GM19395 (cell line): Measurements from ENCODE around the gene CYP27A1.
"Not testable (repeated sequence)": the region's sequence is repeated elsewhere in the genome, so short reads cannot be mapped to it uniquely, and the experiment has no call there.

ENCODE experiments used
- ATAC-seq: cut with Tn5 transposase; IDR thresholded peaks from one replicate; pipeline ENCODE4 v1.9.1; 2021; ENCODE audit warnings: mild to moderate bottlenecking, moderate library complexity; ENCODE audit not compliant: unreplicated experiment

The CYP27A1 gene

DNA sequence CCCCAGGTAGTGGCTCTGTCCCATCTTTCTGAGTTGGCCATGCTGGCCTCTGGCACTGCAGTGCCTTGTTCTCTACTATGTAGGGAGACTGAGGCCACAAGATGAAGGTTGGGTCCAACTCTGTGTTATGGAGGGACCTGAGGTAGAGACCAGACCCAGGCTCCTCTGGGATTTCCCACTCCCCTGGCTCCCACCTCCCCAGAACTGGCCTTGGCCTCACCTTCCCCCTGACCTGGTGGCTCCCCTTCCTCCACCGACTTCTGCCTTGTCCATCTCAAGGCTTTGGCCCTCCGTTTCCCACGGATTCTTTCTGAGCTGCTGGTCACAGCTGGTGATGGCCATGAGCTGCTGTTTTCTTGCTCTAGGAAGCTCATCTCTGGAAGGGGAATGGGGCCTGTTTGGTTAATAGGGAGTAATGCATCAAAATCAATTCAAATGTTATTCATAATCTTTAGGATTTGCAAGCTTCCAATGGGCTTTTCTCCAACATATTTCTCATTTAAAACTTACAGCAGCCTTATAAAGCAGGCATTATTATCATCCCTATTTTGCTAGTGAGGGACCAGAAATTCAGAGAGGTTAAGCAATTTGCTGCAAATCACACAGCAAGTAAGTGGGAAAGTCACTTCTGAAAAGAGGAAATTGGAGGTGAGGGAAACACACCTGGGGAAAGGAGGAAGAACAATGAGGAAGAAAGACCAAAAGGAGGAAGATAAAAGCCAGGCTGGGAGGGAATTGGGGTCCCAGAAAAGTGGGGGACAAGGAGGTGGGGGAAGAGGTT, 48.8 kb downstream of the CYP27A1 start:
- ATAC-seq, result no peak

DNA sequence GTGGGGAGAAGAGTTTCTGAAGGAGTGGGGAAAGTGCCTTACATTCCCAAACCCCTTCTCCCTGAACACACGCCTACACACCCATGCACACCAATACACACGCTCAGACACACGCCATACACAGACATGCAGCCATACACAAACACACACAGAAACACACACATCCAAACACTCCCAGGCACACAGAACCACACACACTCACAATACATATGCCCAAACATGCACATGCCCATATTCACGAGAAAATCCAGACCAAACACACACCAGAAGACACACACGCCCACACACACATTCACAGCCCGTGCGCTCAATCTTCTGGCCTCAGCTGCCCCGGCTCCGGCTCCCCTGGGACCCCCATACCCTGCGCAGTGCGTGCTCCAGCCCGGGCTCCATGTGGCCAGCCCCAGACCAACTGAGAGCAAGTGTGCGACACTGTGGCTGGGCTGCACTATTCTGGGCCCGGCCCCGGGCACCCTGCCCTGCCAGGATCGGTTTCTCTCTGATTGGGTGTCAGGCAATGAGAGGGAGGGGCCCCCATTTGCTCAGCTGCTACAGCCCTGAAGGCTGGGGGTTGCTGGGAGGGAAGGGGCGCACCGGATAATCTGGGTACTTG, 49.5 kb downstream of the CYP27A1 start, which contains the start of gene PRKAG3:
Gene PRKAG3 (minus strand): TSS at position 426 of the 613 bp plus-strand sequence.
- no peak for ATAC-seq

DNA sequence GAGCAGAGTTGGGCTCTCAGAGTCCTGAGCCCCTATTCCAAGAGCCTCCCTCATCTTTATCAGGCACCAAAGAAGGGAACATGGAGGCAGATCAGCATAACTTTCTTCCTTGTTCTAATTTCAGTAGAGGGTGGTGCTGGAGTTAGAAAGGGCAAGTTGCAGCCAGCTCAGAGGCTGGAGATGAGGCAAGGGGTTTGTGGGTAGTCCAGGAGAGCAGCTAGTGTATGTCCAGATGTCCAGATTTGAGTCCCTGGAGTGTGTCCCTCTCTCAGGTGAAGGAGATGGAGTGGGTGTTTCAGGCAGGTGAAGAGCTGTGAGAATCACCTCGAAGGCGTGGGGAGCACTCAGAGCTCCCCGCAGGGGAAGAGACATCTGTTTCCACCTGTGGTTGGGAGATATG, 50.1 kb downstream of the CYP27A1 start:
- no peak for ATAC-seq

DNA sequence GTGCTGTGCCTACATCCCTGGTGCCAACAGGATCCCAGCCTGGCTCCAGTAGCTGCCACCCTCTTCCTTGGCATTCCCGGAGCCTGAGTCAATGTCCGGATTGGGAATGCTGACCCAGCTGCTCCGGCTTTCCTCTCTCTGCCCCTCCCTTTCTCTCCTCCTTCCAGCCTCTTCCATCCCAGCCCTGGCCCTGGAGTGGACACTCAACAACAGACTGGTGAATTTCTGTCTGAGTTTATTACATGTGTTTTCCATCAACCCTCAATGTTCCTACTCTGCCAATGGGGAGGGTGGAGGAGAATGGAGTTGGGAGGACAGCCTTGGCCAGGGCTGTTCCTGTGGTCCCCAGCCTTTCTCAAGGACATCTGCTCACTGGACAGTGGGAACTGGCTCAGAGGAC, 50.6 kb downstream of the CYP27A1 start:
- no peak for ATAC-seq

DNA sequence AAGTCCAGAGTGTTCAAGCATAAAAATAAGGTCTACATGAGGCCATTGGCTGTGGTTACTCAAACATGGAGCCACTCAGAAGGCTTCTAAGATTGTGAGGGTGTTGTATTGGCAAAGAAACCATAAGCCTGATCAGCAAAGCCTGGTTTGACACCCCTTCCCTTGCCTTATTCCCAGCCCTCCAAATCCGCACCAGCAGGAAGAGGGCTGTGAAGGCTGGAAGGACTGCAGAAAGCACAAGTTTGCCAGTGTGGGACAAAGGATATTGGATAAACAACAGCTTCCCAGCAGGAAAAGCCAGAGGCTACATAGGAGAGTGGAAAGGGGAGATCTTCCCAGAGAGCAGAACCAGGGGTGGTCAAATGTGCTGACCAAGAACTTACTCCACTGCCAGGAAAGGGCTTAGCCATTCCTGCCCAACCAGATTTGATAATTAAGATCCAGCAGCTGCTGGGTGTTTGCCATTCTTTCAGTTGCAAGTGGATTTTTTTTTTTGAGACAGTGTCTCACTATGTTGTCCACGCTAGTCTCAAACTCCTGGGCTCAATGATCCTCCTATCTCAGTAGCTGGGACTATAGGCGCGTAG, 51.2 kb downstream of the CYP27A1 start:
- no peak for ATAC-seq

DNA sequence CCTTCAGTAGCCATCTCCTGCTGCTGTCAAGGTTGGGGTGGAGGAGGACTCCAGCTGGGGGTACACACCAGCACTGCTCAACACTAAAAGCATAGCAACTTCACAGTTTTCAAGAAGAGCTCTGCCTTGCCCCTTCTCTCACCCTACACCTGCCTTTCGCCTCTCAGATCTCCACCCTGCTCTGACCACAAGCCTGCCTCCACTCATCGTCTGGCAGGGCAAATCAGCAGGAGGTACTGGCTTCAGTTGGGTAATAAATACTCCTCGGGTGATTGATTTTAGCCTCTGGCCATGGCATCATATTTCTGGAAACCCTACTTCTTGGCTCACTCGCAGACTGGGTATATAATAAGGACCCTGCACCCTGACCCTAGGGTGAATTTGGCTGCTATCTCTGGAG, 52.7 kb downstream of the CYP27A1 start:
- ATAC-seq, result no peak

DNA sequence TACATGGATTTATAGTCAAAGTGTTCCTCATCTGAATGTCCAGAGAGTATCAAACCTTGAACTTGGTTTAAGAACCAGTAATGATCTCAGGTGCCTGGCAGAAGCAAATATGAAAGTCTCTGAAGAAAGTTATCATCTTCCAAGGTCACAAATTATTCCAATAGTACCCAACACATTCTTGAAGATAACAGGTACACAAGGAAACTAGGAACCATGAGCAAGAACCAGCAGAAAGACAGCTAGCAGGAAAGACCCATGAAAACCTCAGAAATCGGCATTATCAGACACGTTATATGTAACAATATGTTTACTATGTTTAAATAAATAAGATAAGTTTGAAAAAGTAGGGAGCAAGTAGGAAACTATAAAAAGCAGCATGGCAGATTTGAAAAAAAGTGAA, 55.5 kb downstream of the CYP27A1 start:
- ATAC-seq, result no peak

DNA sequence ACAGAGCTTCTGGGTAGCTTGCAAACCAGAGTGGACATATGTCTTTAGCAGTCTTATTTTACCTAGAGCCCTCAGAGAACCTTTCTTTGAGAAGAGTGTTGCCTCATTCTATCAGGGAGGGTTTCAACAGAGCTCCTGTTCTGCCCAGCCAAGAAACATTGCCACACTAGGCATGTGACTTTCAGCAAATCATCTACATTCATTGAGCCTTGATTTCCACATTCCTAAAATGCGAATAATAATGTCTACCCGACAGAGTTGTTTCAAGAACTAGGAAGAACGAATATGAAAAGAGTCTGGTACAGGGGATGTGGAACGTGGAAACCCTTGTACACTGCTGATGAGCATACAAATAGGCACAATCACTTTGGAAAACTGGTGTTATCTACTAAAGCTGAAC, 57.5 kb downstream of the CYP27A1 start:
- no peak for ATAC-seq

DNA sequence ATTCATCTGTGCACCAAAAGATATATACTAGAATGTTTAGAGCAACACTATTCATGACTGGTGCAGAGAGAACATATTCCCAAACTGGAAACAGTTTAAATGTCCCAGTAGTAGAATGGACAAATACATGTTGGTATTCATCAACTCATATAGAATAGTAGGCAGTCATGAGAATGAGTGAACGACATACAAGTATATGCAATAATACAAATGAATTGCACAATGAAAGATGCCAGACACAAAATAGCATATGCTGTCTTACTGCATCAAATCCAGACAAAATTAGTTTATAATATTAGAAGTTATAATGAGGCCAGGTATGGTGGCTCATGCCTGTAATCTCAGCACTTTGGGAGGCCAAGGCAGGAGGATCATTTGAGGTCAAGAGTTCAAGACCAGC, 57.9 kb downstream of the CYP27A1 start:
- no peak for ATAC-seq

DNA sequence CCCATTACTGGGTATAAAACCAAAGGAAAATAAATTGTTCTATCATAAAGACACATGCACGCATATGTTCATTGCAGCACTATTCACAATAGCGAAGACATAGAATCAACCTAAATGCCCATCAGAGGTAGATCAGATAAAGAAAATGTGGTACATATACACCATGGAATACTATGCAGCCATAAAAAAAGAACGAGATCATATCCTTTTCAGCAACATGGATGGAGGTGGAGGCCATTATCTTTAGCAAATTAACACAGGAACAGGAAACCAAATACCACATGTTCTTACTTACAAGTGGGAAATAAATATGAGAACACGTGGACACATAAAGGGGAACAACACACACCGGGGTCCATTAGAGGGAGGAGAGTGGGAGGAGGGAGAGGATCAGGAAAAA, 62.4 kb downstream of the CYP27A1 start:
- ATAC-seq, result not testable (repeated sequence)

DNA sequence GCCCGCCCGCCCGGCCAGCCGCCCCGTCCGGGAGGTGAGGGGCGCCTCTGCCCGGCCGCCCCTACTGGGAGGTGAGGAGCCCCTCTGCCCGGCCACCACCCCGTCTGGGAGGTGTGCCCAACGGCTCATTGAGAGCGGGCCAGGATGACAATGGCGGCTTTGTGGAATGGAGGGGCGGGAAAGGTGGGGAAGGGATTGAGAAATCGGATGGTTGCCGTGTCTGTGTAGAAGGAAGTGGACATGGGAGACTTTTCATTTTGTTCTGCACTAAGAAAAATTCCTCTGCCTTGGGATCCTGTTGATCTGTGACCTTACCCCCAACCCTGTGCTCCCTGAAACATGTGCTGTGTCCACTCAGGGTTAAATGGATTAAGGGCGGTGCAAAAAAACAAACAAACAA, 65.0 kb downstream of the CYP27A1 start:
- ATAC-seq, result not testable (repeated sequence)

DNA sequence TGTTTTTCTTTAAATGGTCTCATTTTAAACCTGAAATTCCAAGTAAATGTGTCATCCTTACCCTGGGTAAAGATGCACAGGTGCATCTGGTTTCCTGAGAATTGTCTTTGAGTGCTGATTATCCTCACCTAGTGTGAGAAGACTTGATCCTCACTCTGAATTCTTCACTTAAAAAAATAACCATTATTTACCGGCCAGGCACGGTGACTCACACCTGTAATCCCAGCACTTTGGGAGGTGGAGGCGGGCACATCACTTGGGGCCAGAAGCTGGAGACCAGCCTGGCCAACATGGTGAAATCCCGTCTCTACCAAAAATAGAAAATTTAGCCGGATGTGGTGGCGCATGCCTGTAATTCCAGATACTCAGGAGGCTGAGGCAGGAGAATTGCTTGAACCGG, 67.8 kb downstream of the CYP27A1 start:
- ATAC-seq, result no peak

DNA sequence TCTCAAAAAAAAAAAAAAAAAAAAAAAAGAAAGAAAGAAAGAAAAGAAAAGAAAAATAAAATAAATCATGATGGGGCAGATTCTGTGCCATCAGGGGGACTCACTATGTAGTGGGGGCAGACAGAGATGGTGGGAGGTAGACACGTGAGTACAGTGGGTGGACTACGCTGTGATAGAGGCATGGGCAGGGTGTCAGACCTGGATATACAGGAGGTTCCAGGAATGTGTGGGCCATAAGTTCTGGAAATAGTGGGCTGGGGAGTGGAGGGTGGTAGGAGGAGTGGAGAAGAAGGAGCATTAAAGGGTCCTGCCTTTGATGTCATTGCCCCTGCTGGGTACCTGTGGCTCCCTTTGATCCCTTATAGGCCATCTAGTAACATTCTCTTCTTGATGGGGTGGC, 68.8 kb downstream of the CYP27A1 start:
- ATAC-seq, result no peak

DNA sequence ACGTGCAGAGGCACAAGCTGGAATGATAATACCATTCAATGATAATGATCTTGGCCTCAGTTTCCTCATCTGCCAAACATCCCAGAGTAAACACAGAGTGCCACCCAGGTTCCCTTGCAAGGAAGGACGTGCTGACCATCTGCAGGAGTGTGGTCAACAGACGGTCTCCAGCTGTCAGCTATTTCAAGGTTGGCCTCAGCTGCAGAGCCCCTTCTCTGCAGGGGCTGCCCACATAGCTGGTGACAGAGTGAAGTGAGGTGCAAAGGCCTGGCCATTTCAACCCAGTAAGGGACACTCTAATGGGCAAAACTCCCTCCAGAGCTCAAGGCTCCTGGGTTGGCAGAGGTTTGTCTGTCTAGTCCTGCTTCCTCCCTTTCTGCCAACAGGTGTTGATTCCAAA, 69.3 kb downstream of the CYP27A1 start:
- ATAC-seq, result no peak

DNA sequence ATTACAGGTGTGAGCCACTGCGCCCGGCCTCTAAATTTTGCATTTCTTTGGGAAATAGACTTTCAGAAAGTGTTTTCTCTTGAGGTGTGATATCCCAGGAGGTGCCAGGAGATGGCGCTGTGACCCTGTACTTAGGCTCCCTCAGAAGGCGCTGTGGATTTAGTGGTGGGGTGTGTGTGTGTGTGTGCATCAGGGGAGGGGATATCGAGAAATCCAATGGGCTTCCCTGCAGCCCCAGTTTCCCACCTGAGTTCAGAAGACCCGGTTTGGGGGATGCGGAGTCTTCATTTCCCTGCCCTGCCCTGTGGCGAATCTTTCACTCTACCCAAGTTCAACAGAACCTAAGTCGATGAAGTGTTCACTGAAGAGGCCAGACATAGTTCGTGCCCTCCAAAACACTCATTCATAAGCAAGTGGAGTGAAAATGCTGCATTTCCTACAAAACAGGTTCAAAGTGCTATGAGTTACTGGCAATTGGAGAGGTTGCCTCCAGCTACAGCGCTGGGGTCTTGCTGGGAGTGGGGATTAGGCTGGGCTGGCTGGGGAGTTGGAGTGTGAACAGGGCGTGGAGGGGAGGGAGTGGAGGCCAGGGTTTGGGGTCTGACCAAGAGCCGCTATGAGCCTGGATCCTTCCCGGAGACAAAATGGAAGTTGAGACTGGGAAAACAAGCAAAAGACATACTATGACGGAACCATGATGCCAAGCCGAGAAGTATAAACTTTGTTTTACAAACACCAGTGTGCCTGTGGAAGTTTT, 71.1 kb downstream of the CYP27A1 start:
- ATAC-seq, result no peak

DNA sequence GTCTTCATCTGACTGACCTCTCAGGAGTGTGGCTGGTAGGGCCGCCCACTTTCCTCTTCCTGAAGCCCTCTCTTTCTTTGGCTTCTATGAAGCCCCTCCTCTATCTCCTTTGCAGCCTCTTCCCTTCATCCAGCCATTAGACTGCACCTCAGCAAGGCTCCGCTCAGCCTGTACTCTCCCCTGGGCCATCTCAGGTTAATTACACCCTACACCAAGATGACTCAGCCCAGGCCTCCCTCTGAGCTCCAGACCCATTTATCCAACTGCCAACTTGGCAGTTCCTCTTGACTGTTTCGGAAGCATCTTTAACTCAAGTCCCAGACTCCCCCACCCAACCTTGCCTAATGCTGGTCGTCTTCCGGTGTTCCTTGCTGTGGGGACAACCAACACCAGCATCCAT, 71.8 kb downstream of the CYP27A1 start:
- ATAC-seq, result no peak

DNA sequence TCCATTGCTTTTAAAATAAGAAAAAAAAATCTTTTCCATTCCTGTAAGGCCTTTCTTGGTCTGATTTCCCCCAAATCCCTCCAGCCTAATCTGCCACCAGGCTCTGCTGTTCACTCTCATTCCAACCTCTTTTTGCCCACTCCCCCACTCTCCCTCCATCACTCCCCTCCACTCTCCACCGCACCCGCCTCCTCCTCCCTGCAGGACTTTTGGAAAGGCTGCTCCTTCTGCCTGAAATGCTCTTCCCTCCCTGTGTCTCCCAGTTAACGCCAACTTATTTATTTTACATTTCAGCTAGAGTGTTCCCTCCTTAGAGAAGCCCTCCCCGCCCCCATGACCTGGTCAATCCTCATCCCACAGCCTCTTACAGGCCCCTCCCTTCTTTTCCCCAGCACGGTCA, 72.9 kb downstream of the CYP27A1 start:
- ATAC-seq, result no peak

DNA sequence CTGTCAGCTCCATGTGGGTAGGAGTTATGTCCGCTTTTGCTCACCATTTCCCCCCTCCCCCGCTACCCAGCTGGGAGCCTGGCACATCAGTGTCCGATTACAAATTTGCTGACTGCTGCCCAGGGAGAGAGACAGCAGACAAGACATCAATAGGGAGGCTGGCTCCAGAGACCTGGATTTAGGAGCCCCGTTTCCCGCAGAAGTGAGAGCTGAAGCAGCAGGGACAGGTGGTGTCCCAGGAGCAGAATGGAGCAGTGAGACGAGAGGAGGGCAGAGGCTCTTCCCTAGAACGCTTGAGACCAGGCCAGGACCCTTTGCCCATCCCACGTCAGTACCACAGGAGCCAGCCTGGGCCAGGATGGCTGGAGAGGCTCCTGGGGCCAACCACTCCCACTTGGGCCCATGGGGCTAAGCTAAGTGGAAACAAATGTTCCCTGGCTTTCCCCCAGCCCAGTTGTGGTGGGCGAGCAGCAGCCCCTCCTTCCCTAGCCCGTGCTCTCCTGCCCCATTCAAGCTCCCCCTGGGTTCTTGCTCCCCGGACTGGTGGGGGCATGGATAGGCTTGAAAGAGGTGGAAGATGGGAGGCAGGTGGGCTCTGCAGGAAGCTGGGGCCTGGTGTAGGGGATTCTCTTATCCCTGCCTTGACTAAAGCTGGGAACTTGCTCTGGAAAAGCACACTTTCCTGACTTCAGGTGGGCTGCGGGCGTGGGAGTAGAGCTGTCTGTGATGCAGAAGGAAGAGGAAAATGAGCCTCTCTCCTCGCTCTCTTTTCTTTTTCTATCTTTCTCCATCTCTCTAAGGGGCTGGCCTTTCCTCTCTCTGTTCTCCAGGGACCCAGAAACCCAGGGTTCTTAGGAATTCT, 73.6 kb downstream of the CYP27A1 start:
- ATAC-seq, result no peak

DNA sequence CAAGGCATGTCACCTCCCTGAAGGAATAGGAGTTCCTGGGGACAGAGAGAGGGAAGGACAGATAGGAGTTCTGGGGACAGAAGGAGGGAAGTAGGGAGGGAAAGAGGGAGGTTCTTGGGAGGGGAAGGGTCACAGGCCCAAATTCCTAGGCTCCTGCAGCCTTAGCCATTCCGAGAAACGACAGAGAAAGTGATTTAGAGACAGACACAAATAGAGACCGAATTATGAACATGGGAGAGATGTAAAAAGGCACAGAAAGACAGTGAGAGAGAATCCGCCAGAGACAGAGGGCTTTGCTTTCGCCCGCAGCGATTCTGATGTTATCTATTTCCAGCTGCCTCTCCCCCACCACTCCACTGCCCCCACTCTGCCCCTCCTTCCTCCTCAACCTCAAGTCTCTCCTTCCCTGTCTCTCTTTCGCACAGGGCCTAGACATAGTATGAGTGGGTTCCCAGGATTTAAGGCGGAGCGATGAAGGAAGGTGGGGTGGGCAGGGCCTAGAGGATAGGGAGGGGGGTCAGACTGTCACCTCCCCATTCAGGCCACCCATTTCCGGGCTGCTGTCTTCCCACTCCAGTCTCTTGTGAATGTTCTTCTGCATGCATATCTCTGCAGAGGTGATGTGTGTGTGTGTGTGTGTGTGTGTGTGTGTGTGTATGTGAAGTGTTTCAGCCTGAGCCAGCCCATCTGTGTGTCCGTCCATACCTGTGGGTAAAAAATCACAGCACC, 74.4 kb downstream of the CYP27A1 start:
- no peak for ATAC-seq

DNA sequence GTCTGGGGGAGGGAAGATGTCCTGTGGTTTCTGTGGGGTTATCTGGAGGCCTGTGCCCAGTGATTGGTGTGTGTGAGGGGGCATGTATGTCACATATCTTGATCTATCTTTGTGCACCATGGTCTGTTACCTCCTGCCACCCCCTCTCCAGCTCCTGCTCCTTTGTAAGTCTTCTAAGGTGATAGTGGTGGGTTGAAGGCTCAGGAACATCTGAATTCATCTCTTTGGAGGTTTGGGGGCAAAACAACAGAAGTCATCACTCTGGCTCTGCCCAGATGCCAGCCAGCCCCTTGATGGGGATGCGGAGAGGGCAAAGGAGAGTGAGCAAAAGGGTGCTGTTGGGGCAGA, 74.9 kb downstream of the CYP27A1 start:
- ATAC-seq, result no peak
